MM.1S (cell line): ENCODE measurements around the gene TNIK.

Source experiments
- CTCF ChIP-seq: fragments of 300-600 bp; sonication (generic); IDR thresholded peaks from 2 replicates; pipeline ENCODE4 v1.5.1; 2016; ENCODE audit warnings: antibody characterized with exemption, low read length, mixed read lengths
- EZH2 ChIP-seq: fragments of 300-600 bp; sonication (generic); optimal IDR thresholded peaks from 2 replicates; pipeline ENCODE3; 2017; ENCODE audit warnings: low read depth, mild to moderate bottlenecking, antibody characterized with exemption, low read length, mixed read lengths

- no peak for TF ChIP-seq EZH2
- no peak for TF ChIP-seq CTCF
These were observed 193.1 kb downstream of the TNIK start for GRCh38 chr3:171267104-171267503.
